Upper lobe of left lung (tissue), 6 donors: ENCODE results near the gene PLXNA2. TPM values are rescaled to one million over a fixed set of nuclear protein-coding genes. Genes with fewer than 3 reads are reported as not detected.

ENCODE experiments used
- ATAC-seq, 2 donors: fragments of 200-7000 bp; cut with Tn5 transposase; one replicate each; pipeline ENCODE4 v1.9.1; 2022; ENCODE audit warnings: mild to moderate bottlenecking in 2 of 2, moderate library complexity in 2 of 2; ENCODE audit not compliant: low FRiP score in 2 of 2
- DNase-seq, 2 donors: peaks; one replicate each; pipeline ENCODE4 v3.0.0-alpha.2; 2019 to 2020
- H3K27ac ChIP-seq, 4 donors: fragments of 200-600 bp; sonication (generic); one replicate each; pipeline ENCODE4 v1.5.1; 2016 to 2019
- H3K27me3 ChIP-seq, 4 donors: fragments of 200-600 bp; sonication (generic); one replicate each; pipeline ENCODE4 v1.5.1; 2017 to 2019
- H3K36me3 ChIP-seq, 4 donors: fragments of 200-600 bp; sonication (generic); one replicate each; pipeline ENCODE4 v1.5.1; 2016 to 2019
- H3K4me1 ChIP-seq, 4 donors: fragments of 200-600 bp; sonication (generic); one replicate each; pipeline ENCODE4 v1.5.1; 2018 to 2019
- H3K4me3 ChIP-seq, 4 donors: fragments of 200-600 bp; sonication (generic); one replicate each; pipeline ENCODE4 v1.5.1; 2017 to 2019; ENCODE audit warnings: mild to moderate bottlenecking in 2 of 4, moderate library complexity in 1 of 4
- H3K9me3 ChIP-seq, 4 donors: fragments of 200-600 bp; sonication (generic); one replicate each; pipeline ENCODE4 v1.5.1; 2018 to 2019
- EP300 ChIP-seq, 4 donors: sonication (generic); formaldehyde crosslinking; IDR thresholded peaks; one replicate each; pipeline ENCODE4 v1.5.1; 2017; ENCODE audit warnings: antibody characterized with exemption in 4 of 4, control low read depth in 2 of 4
- POLR2A ChIP-seq, 4 donors: fragments of 450-650 bp; IDR thresholded peaks; one replicate each; pipeline ENCODE4 v1.5.1; 2016 to 2017; ENCODE audit warnings: antibody characterized with exemption in 4 of 4, mild to moderate bottlenecking in 2 of 4
- POLR2AphosphoS5 ChIP-seq, 2 donors: sonication (generic); formaldehyde crosslinking; IDR thresholded peaks; one replicate each; pipeline ENCODE4 v1.5.1; 2017; ENCODE audit warnings: antibody characterized with exemption in 2 of 2
- WGBS, 2 donors: methylation state at CpG; one replicate each; pipeline ENCODE4 v1.1.5; 2017 to 2018; 5-methylcytosine and 5-hydroxymethylcytosine counted together
- total RNA-seq, 6 donors: library from RNA; depleted of rRNA in 4 of 6; stranded (reverse); fragments of >200 nt in 4 of 6; gene quantifications; one replicate each; pipeline versions ENCODE4 v1.1.0 to v1.2.1, GENCODE V29; 2016 to 2021
- TF ChIP-seq, protein P1 (sequence below), 6 experiments: fragments of 450-650 bp in 4 of 6; fragments of 200-600 bp in 2 of 6; sonication (generic) in 2 of 6; IDR thresholded peaks; one replicate each; pipeline ENCODE4 v1.5.1; 2016 to 2019; ENCODE audit warnings: antibody characterized with exemption in 6 of 6
- donor health status: DM: no; HTN: no; CAD: no; lungs with moderate emphysema.
- donor health status: DM: no; HTN: yes; CAD: no; lungs with severe emphysema.

Gene PLXNA2
- total RNA-seq, 6 donors from 2014 or later, result 77.5 to 150 (median 101) TPM

DNA sequence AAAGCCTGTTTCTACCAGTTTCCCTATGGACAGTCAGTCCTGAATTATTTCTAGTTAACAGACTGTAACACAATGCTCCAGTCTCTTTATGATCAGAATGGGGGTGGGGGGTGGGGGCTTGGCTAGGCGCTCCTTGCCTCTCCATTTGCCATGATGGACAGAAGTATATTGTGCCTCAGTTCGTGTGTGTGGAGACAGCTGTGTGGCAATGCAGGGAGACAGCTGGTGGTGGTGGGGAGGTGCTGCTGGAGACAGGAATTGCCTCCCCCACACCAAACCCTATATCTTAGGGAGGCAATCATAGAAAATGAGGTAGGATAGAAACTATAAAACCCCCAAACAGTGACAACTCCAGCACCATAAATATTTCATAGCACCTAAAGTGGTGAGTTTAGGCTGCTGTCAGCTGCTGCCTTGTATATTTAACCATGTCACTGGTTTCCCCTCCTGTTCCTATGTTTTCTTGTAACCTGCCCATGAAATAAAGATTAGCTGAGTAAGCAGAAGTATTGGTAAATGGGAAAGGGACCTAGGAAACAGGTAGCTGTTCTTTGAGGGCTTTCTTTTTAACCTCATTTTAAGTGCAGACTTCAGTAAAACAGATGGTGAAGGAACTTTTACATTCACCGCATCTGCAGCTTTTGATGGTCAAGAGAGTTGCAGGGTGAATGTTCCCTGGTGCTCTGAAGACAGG is 3.4 kb downstream of the PLXNA2 start:
- no peaks in the 10 kb centered on the region for H3K9me3 ChIP-seq
- no peaks in the 10 kb centered on the region for H3K27me3 ChIP-seq
- DNase-seq (no peak), ATAC-seq (no peak)
- H3K4me1 ChIP-seq, result peaks cover 57 to 73% (median 63%) of the 10 kb centered on the region in 4 donors
- peak overlapping the region; percentile 42 to 97 (median 81) for H3K27ac ChIP-seq
- H3K4me3 ChIP-seq, result peak overlapping the region; percentile 72 to 94 (median 82)
- 64 to 67% methylated on average over 3 of the region's 3 CpGs for WGBS, 2 donors
- peaks cover 0 to 12% (median 0%) of the 10 kb centered on the region in 4 donors for H3K36me3 ChIP-seq
- TF ChIP-seq POLR2A (IDR thresholded peaks at IDR 0.05), result no peak
- no peak for TF ChIP-seq POLR2AphosphoS5 (IDR thresholded peaks at IDR 0.05)
- TF ChIP-seq, protein P1, sequence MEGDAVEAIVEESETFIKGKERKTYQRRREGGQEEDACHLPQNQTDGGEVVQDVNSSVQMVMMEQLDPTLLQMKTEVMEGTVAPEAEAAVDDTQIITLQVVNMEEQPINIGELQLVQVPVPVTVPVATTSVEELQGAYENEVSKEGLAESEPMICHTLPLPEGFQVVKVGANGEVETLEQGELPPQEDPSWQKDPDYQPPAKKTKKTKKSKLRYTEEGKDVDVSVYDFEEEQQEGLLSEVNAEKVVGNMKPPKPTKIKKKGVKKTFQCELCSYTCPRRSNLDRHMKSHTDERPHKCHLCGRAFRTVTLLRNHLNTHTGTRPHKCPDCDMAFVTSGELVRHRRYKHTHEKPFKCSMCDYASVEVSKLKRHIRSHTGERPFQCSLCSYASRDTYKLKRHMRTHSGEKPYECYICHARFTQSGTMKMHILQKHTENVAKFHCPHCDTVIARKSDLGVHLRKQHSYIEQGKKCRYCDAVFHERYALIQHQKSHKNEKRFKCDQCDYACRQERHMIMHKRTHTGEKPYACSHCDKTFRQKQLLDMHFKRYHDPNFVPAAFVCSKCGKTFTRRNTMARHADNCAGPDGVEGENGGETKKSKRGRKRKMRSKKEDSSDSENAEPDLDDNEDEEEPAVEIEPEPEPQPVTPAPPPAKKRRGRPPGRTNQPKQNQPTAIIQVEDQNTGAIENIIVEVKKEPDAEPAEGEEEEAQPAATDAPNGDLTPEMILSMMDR (IDR thresholded peaks at IDR 0.05), result no peak
- TF ChIP-seq EP300 (IDR thresholded peaks at IDR 0.05), result no peak

DNA sequence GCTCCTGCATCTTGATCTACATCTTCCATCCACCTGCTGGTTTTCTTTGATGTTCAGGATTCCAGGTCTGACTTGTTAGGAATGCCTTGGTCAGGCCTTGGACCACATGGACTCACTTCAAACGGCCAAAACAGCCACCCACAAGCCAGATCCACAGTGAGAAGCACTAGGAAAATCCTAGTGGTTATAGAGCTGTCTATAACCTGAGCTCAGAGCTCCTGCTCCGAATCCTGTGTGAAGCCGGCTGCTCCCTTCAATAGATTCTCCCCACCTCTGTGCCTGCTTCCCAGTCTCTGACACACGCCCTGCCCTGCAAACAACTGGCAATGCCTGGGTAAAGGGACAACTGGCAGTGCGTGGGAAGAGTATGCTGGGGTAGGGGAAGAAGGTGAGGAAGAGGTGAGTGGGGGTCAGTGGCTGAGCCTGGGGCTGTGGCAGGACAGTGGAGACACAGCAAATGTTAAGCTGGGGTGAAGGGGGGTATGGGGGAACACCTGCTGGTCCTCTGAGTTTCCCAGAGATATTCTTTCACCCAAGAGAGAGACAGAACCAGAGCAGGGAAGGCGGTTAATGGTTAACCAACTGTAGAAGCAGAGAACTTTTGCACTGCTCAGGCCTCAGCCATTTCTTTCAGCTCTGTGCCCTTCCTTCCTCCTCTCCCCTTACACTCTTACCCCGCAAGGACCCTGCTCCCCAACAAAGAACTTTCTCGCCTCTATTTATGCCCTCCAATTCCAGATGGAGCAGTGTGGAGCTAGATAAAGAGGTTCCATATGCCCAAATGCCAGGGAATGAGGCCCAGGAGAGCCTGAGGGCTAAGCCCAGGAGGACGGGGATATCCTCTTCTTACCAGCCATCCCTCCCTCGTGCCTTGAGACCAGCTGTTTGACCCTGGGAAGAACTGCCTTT is 4.5 kb downstream of the PLXNA2 start:
- no peak for DNase-seq

DNA sequence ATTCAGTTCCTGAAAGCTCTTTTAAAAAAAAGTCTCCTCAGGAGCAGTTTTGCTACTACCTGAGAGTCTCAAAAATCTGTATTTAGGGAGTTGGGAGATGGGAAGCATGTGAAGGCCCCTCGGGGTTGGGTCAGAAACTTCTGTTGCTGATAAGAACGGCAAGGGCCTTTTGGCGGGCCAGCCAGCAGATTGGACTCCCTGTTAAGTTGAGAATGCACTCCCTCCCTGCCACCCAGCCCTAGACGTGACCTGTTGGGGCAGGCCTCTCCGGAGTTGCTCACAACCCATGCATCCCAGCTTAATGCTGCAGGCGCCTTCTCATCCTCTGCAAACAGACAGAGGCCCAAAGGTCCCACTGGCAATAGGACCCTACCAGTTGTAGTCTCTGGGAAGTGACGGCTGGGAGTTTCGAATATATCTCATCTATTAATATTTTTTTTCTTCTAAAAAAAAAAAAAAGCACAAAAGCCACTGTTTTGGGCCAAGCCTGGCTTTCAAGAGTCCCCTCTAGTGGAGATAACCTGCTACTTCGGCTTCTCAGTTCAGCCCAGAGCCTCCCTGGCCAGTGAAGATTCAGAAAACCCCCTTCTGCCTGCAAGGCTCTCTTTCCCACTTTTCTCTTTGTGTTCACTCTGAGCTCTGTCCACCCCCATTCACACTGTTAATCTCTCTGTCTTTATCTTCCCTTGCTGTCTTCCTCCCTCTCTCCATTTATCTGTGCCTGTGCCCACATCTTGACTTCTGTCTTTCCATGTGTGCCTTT is 5.3 kb downstream of the PLXNA2 start:
- Histone ChIP-seq H3K9me3 (no peaks in the 10 kb centered on the region), H3K27me3 (no peaks in the 10 kb centered on the region), H3K4me3 (peak overlapping the region in 2 of 4 donors; percentile 4 to 94), H3K27ac (peak overlapping the region; percentile 42 to 97 (median 81)), H3K36me3 (peaks cover 0 to 12% (median 0%) of the 10 kb centered on the region in 4 donors), H3K4me1 (peaks cover 70 to 79% (median 74%) of the 10 kb centered on the region in 4 donors)
- peak in 1 of 2 donors; percentile 60 for ATAC-seq
- peak in 1 of 2 donors; percentile 43 for DNase-seq
- 40 to 43% methylated on average over 8 to 9 of the region's 9 CpGs for WGBS, 2 donors
- TF ChIP-seq EP300 (IDR thresholded peaks at IDR 0.05), result no peak
- TF ChIP-seq POLR2A (IDR thresholded peaks at IDR 0.05), result no peak
- TF ChIP-seq POLR2AphosphoS5 (IDR thresholded peaks at IDR 0.05), result no peak
- TF ChIP-seq, protein P1 (IDR thresholded peaks at IDR 0.05), result peak in 5 of 6 experiments; percentile 38 to 80 (median 51)

More for the DNA sequence above, 4.5 kb downstream of the PLXNA2 start:
- TF ChIP-seq, protein P1 (IDR thresholded peaks at IDR 0.05), result no peak
- no peak for TF ChIP-seq POLR2AphosphoS5 (IDR thresholded peaks at IDR 0.05)
- TF ChIP-seq EP300 (IDR thresholded peaks at IDR 0.05), result no peak
- no peak for TF ChIP-seq POLR2A (IDR thresholded peaks at IDR 0.05)
- peak overlapping the region; percentile 42 to 97 (median 81) for H3K27ac ChIP-seq
- WGBS, 2 donors, result 48 to 51% methylated on average over 9 to 10 of the region's 10 CpGs
- no peak for ATAC-seq
- H3K9me3 ChIP-seq, result no peaks in the 10 kb centered on the region
- H3K4me3 ChIP-seq, result peak overlapping the region in 3 of 4 donors; percentile 4 to 94 (median 72)
- H3K36me3 ChIP-seq, result peaks cover 0 to 12% (median 0%) of the 10 kb centered on the region in 4 donors
- peaks cover 65 to 76% (median 69%) of the 10 kb centered on the region in 4 donors for H3K4me1 ChIP-seq
- H3K27me3 ChIP-seq, result no peaks in the 10 kb centered on the region

DNA sequence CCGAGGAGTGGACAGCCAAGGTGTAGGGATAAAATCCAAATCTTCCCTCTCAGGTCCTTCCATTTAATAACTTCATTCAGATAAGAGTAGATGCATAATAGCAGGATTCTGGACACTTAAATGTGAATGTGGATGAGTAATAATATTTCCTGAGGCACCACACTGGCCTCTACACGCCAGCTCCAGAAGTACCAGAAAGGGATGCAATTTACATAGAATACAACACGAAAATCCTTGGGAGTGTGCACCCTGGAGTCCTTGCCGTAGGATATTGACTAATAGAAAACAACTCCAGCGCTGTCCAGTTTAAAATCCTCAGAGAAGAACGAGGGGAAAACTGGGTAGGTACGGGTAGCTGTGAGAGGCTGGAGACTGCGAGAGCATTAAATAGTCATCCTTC is 6.9 kb downstream of the PLXNA2 start:
- TF ChIP-seq, protein P1 (IDR thresholded peaks at IDR 0.05), result no peak
- TF ChIP-seq POLR2AphosphoS5 (IDR thresholded peaks at IDR 0.05), result no peak
- TF ChIP-seq POLR2A (IDR thresholded peaks at IDR 0.05), result no peak
- TF ChIP-seq EP300 (IDR thresholded peaks at IDR 0.05), result no peak
- Histone ChIP-seq H3K27ac (peak overlapping the region in 3 of 4 donors; percentile 78 to 85 (median 79)), H3K4me1 (peaks cover 87 to 95% (median 88%) of the 10 kb centered on the region in 4 donors)

More for the DNA sequence above, 6.9 kb downstream of the PLXNA2 start:
- no peak overlapping the region for H3K4me3 ChIP-seq
- ATAC-seq (no peak), DNase-seq (no peak)
- H3K27me3 ChIP-seq, result no peaks in the 10 kb centered on the region
- H3K9me3 ChIP-seq, result no peaks in the 10 kb centered on the region
- peaks cover 0 to 12% (median 0%) of the 10 kb centered on the region in 4 donors for H3K36me3 ChIP-seq
- 70 to 81% methylated on average over 8 of the region's 8 CpGs for WGBS, 2 donors
